ENCODE measurements around the gene DNAJC25. TPM values are rescaled to one million over a fixed set of nuclear protein-coding genes. Genes with fewer than 3 reads are reported as not detected.

Gene DNAJC25
- total and polyA plus RNA-seq, 2 of the 13 experiments (the other 11 are each of a cell fraction or from before 2014, with no cell fraction given): 5.7 to 10.2 TPM

DNA sequence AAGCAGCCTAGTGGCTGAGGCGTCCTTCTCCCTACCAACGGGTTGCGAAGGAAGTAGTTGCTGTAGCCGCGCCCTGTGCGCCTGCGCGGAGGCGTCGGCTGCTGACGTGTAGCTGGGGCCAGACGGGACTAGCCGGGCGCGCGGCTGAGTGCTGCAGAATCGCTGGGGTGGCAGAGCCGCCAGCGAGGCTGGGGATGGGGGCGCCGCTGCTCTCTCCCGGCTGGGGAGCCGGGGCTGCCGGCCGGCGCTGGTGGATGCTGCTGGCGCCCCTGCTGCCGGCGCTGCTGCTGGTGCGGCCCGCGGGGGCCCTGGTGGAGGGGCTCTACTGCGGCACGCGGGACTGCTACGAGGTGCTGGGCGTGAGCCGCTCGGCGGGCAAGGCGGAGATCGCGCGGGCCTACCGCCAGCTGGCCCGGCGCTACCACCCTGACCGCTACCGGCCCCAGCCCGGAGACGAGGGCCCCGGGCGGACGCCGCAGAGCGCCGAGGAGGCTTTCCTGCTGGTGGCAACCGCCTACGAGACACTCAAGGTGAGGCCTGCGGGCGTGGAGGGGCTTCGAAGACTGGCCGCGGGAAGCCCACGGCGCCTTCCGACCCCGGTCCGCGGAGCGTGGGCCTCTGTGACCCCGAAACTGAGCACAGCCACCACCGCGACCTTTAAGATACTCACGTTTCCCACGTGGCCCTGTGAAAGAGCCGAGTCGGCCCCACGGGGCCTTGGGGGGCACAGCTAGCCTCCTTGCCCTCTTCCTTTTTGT, at the start of gene DNAJC25 (continued):
- TF ChIP-seq, protein P1, sequence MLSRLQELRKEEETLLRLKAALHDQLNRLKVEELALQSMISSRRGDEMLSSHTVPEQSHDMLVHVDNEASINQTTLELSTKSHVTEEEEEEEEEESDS (CRISPR knock-in tag; IDR thresholded peaks at IDR 0.05; ENCODE audit: borderline replicate concordance): no peak
- TF ChIP-seq, protein P2, sequence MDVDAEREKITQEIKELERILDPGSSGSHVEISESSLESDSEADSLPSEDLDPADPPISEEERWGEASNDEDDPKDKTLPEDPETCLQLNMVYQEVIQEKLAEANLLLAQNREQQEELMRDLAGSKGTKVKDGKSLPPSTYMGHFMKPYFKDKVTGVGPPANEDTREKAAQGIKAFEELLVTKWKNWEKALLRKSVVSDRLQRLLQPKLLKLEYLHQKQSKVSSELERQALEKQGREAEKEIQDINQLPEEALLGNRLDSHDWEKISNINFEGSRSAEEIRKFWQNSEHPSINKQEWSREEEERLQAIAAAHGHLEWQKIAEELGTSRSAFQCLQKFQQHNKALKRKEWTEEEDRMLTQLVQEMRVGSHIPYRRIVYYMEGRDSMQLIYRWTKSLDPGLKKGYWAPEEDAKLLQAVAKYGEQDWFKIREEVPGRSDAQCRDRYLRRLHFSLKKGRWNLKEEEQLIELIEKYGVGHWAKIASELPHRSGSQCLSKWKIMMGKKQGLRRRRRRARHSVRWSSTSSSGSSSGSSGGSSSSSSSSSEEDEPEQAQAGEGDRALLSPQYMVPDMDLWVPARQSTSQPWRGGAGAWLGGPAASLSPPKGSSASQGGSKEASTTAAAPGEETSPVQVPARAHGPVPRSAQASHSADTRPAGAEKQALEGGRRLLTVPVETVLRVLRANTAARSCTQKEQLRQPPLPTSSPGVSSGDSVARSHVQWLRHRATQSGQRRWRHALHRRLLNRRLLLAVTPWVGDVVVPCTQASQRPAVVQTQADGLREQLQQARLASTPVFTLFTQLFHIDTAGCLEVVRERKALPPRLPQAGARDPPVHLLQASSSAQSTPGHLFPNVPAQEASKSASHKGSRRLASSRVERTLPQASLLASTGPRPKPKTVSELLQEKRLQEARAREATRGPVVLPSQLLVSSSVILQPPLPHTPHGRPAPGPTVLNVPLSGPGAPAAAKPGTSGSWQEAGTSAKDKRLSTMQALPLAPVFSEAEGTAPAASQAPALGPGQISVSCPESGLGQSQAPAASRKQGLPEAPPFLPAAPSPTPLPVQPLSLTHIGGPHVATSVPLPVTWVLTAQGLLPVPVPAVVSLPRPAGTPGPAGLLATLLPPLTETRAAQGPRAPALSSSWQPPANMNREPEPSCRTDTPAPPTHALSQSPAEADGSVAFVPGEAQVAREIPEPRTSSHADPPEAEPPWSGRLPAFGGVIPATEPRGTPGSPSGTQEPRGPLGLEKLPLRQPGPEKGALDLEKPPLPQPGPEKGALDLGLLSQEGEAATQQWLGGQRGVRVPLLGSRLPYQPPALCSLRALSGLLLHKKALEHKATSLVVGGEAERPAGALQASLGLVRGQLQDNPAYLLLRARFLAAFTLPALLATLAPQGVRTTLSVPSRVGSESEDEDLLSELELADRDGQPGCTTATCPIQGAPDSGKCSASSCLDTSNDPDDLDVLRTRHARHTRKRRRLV (CRISPR knock-in tag; IDR thresholded peaks at IDR 0.05): no peak
- TF ChIP-seq ADNP (CRISPR knock-in tag; IDR thresholded peaks at IDR 0.05) (no peak), NR3C1 (CRISPR knock-in tag; IDR thresholded peaks at IDR 0.05) (no peak), SALL2 (CRISPR knock-in tag; IDR thresholded peaks at IDR 0.05) (no peak), ZNF549 (CRISPR knock-in tag; IDR thresholded peaks at IDR 0.05) (0 out of 2 replicates have a peak, but pooled peaks have one; percentile 57), FIP1L1 (IDR thresholded peaks at IDR 0.05; ENCODE audit: borderline replicate concordance, insufficient read depth, low read depth, low read length) (no peak), NBN (conservative IDR thresholded peaks at IDR 0.05) (no peak), MIXL1 (CRISPR knock-in tag; IDR thresholded peaks at IDR 0.05) (peak; percentile 39; the same call in 1 of the 2 replicates), ZNF17 (CRISPR knock-in tag; IDR thresholded peaks at IDR 0.05) (no peak), THYN1 (CRISPR knock-in tag; IDR thresholded peaks at IDR 0.05; ENCODE audit: borderline replicate concordance, low read depth) (no peak), SP140L (CRISPR knock-in tag; IDR thresholded peaks at IDR 0.05; ENCODE audit: borderline replicate concordance) (no peak), SP2 (CRISPR knock-in tag; IDR thresholded peaks at IDR 0.05) (0 out of 2 replicates have a peak, but pooled peaks have one; percentile 21), ZNF12 (CRISPR knock-in tag; IDR thresholded peaks at IDR 0.05) (no peak), ZNF350 (CRISPR knock-in tag; IDR thresholded peaks at IDR 0.05; ENCODE audit: borderline replicate concordance, low read depth) (no peak; the same call in none of the 2 replicates)
- TF ChIP-seq, protein P3, sequence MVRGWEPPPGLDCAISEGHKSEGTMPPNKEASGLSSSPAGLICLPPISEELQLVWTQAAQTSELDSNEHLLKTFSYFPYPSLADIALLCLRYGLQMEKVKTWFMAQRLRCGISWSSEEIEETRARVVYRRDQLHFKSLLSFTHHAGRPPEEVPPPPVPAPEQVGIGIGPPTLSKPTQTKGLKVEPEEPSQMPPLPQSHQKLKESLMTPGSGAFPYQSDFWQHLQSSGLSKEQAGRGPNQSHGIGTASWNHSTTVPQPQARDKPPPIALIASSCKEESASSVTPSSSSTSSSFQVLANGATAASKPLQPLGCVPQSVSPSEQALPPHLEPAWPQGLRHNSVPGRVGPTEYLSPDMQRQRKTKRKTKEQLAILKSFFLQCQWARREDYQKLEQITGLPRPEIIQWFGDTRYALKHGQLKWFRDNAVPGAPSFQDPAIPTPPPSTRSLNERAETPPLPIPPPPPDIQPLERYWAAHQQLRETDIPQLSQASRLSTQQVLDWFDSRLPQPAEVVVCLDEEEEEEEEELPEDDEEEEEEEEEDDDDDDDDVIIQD (CRISPR knock-in tag; IDR thresholded peaks at IDR 0.05; ENCODE audit: low read depth): no peak
- TF ChIP-seq, protein P4, sequence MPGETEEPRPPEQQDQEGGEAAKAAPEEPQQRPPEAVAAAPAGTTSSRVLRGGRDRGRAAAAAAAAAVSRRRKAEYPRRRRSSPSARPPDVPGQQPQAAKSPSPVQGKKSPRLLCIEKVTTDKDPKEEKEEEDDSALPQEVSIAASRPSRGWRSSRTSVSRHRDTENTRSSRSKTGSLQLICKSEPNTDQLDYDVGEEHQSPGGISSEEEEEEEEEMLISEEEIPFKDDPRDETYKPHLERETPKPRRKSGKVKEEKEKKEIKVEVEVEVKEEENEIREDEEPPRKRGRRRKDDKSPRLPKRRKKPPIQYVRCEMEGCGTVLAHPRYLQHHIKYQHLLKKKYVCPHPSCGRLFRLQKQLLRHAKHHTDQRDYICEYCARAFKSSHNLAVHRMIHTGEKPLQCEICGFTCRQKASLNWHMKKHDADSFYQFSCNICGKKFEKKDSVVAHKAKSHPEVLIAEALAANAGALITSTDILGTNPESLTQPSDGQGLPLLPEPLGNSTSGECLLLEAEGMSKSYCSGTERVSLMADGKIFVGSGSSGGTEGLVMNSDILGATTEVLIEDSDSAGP (CRISPR knock-in tag; IDR thresholded peaks at IDR 0.05; ENCODE audit: borderline replicate concordance): peak; percentile 92
- TF ChIP-seq, protein P5, sequence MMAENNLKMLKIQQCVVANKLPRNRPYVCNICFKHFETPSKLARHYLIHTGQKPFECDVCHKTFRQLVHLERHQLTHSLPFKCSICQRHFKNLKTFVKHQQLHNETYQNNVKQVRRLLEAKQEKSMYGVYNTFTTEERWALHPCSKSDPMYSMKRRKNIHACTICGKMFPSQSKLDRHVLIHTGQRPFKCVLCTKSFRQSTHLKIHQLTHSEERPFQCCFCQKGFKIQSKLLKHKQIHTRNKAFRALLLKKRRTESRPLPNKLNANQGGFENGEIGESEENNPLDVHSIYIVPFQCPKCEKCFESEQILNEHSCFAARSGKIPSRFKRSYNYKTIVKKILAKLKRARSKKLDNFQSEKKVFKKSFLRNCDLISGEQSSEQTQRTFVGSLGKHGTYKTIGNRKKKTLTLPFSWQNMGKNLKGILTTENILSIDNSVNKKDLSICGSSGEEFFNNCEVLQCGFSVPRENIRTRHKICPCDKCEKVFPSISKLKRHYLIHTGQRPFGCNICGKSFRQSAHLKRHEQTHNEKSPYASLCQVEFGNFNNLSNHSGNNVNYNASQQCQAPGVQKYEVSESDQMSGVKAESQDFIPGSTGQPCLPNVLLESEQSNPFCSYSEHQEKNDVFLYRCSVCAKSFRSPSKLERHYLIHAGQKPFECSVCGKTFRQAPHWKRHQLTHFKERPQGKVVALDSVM (CRISPR knock-in tag; IDR thresholded peaks at IDR 0.05): no peak; the same call in 1 of the 2 replicates

Data from HepG2 (cell line).